Mucosa of descending colon (tissue), 3 donors: ENCODE results near the gene BDP1. TPM values are rescaled to one million over a fixed set of nuclear protein-coding genes. Genes with fewer than 3 reads are reported as not detected.
A peak's percentile ranks its signal among the peaks of the same experiment; 100 is the strongest.
"Not testable (repeated sequence)": the region's sequence is repeated elsewhere in the genome, so short reads cannot be mapped to it uniquely, and the experiment has no call there.

Experiments used
- ATAC-seq: fragments of 200-7000 bp; cut with Tn5 transposase; one replicate; pipeline ENCODE4 v1.9.1; 2020; ENCODE audit warnings: mild to moderate bottlenecking, moderate library complexity
- DNase-seq, 3 donors: peaks; one replicate each; pipeline ENCODE4 v3.0.0-alpha.2; 2020
- H3K36me3 ChIP-seq: fragments of 200-600 bp; one replicate; pipeline ENCODE4 v1.8.0; 2021; ENCODE audit warnings: low read depth, mild to moderate bottlenecking
- H3K4me1 ChIP-seq: fragments of 200-600 bp; one replicate; pipeline ENCODE4 v1.8.0; 2021; ENCODE audit warnings: low read depth, mild to moderate bottlenecking
- H3K4me3 ChIP-seq: fragments of 200-600 bp; one replicate; pipeline ENCODE4 v1.8.0; 2021; ENCODE audit warnings: mild to moderate bottlenecking
- H3K9me3 ChIP-seq: fragments of 200-600 bp; one replicate; pipeline ENCODE4 v1.8.0; 2021; ENCODE audit warnings: mild to moderate bottlenecking
- CTCF ChIP-seq: fragments of 200-600 bp; IDR thresholded peaks from one replicate; pipeline ENCODE4 v1.8.0; 2022; ENCODE audit warnings: antibody characterized with exemption, mild to moderate bottlenecking
- intact Hi-C, 2 donors: fragments of 100-400 bp; cut with DNase I in 1 of 2; cut with micrococcal nuclease in 1 of 2; formaldehyde crosslinking; loops; one replicate each; pipeline versions ENCODE4 v1.11.0 to v1.11.1; 2022; cut with DNase I, micrococcal nuclease
- total RNA-seq, 3 donors: library from RNA; stranded (reverse); fragmentation: NEBNext Ultra II Directional in 2 of 3; extraction: Animal tissue kit (Norgen Biotek cat#: 25700) in 2 of 3; gene quantifications; one replicate each; pipeline versions ENCODE4 v1.2.1 to v1.2.4, GENCODE V29; 2021 to 2023
- donor health status: DM: no; HTN: no; CAD: no; lungs with moderate emphysema.
- donor health status: DM: no; HTN: no; CAD: no.
- donor health status: DM: no; HTN: yes; CAD: no.

Gene BDP1
- total RNA-seq, 3 donors from 2014 or later = 20.0 to 28.7 (median 23.9) TPM

- H3K4me3 ChIP-seq, DNase-seq, H3K9me3 ChIP-seq, H3K4me1 ChIP-seq, H3K36me3 ChIP-seq, intact Hi-C loops: not testable (repeated sequence)
- peak; percentile 36 for ATAC-seq
Measured at GRCh38 chr5:71445523-71446152, 9.8 kb upstream of the BDP1 start.

GRCh38 chr5:71446540-71447216, 8.8 kb upstream of the BDP1 start:
- DNase-seq, H3K9me3 ChIP-seq, H3K4me1 ChIP-seq, H3K36me3 ChIP-seq, ATAC-seq, H3K4me3 ChIP-seq, intact Hi-C loops: not testable (repeated sequence)

- not testable (repeated sequence) for H3K9me3 ChIP-seq
- DNase-seq = peak in 2 of 3 donors; percentile 47 to 51
Measured at GRCh38 chr5:71447218-71447808, 8.1 kb upstream of the BDP1 start.

GRCh38 chr5:71452876-71453275, 2.6 kb upstream of the BDP1 start:
- H3K36me3 ChIP-seq = no peaks in the 10 kb centered on the region
- ATAC-seq = no peak
- no peak overlapping the region for H3K4me3 ChIP-seq
- intact Hi-C loops = no loop called here
- H3K9me3 ChIP-seq = no peaks in the 10 kb centered on the region
- peaks cover 13% of the 10 kb centered on the region for H3K4me1 ChIP-seq
- TF ChIP-seq CTCF = no peak
- no peak for DNase-seq

More at GRCh38 chr5:71447218-71447808, 8.1 kb upstream of the BDP1 start:
- H3K36me3 ChIP-seq, H3K4me1 ChIP-seq, intact Hi-C loops, H3K4me3 ChIP-seq: not testable (repeated sequence)
- ATAC-seq = peak; percentile 86

GRCh38 chr5:71454913-71455312, 538 bp upstream of the BDP1 start:
- Histone ChIP-seq H3K4me3 (no peak overlapping the region), H3K4me1 (peaks cover 13% of the 10 kb centered on the region), H3K9me3 (no peaks in the 10 kb centered on the region), H3K36me3 (no peaks in the 10 kb centered on the region)
- ATAC-seq = no peak
- intact Hi-C loops = no loop called here
- no peak for DNase-seq
- TF ChIP-seq CTCF = no peak

- H3K4me1 ChIP-seq = peaks cover 13% of the 10 kb centered on the region
- H3K36me3 ChIP-seq = no peaks in the 10 kb centered on the region
- DNase-seq (no peak), ATAC-seq (no peak)
- peak overlapping the region; percentile 66 for H3K4me3 ChIP-seq
- no peak for TF ChIP-seq CTCF
- intact Hi-C loops = no loop called here
- H3K9me3 ChIP-seq = no peaks in the 10 kb centered on the region
Measured at GRCh38 chr5:71456362-71456743, 902 bp downstream of the BDP1 start.

GRCh38 chr5:71457106-71457505, 1.7 kb downstream of the BDP1 start:
- Histone ChIP-seq H3K9me3 (no peaks in the 10 kb centered on the region), H3K4me3 (no peak overlapping the region), H3K36me3 (no peaks in the 10 kb centered on the region), H3K4me1 (peaks cover 13% of the 10 kb centered on the region)
- no peak for TF ChIP-seq CTCF
- ATAC-seq = no peak
- DNase-seq = no peak
- intact Hi-C loops = no loop called here
